Fibroblast of skin of right quadriceps (primary cell): Measurements from ENCODE around the gene GALNT2.

Experiments
- DNase-seq: peaks from one replicate; pipeline ENCODE4 v3.0.0-alpha.2; 2013

The GALNT2 gene

DNA sequence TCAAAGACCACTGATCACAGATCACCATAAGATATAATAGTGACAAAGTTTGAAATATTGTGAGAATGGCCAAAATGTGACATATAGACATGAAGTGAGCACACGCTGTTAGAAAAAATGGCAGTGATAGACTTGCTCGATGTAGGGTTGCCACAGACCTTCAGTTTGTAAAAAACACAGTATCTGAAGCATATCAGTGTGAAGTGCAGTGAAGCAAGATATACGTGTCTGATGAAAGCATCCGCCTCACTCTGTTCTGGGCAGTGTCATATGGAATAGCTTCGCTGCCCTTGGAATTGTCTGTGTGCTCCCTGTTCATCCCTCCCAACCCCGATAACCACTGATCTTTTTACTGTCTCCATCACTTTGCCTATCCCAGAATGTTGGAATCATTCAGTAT lies 50.7 kb downstream of the GALNT2 start:
- no peak for DNase-seq

DNA sequence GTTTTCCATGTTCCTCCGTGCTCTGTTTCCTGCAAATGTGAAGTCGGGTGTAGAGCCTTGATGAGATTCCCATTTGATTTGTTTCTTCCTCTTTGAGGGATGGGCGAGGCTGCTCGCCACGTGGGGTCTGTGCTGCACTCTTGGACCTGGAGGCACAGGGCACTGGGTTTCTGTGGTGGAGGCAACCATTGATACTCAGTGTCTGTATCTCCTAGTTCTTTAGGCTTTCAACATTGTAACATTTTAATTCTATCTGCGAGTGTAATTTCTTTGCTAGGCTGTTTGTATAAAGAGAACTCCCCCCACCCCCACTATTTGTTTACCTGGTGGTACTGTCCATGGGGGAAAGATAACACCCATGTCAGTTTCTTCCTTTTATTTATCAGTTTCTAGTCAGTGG lies 52.3 kb downstream of the GALNT2 start:
- no peak for DNase-seq

DNA sequence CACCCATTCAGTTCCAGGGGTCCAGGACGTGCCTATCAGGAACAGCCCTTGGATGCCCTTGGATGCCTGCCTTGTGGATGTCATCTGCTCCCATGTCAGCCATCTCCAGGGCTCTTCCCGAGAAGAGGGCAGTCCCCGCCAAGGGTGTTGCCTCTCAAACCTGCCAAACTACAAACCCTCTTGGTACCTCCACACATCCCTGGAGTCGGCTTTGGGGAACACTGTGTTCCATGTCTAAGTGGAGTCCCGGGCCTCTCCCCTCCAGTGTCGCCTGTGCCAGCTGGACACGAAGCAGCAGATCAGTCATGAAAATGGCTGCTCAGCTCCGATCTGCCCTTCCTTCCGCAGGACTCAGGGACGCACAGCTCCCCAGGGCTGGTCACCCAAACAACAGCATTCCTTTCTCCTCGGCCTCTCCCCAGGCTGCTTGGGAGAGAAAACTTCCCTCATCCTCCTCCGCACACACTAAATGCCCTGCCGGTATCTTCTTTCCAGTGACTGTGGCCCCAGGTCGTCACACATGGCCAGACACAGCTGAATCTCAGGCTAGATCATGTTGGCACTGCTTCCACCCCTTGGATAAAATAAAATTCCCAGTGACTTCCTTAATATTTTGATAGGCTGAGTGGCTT lies 53.4 kb downstream of the GALNT2 start:
- no peak for DNase-seq

DNA sequence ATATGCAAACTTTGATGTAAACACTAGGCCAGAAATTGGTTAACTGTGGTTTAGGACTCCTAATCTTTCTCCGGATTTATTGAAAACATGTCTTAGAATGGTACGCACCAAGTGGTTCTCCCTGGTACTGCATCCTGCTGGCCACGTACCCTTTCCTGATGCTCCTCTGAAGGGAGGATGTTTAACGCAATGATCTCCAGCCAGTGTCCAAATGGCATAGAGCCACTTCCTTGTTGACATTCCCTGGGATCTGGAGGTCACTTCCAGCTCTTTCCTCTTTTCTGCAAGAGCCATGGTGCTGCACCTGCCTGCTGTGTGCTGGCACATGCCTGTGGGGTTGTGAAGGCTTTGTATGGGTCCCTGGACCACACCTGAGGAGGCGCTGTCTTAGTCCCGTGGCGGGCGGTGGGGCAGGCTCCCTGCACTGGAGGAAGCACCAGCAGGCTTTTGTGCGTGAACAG lies 53.9 kb downstream of the GALNT2 start:
- DNase-seq = no peak

DNA sequence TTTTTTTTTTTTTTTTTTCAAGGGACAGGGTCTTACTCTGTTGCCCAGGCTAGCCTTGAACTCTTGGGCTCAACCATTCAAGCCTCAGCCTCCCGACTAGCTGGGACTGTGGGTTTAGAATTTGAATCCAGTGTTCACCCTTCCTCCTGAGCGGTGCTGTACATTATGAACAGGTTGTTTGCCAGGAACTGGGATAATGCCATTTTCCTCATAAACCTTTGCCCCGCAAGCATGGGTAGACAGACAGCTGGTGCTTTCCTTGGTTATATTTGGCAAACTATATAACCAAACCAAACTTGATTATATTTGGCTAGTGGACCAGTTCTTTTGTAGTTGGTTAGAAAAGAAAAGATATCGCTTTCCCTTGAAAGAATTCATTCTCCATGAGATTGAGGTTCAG lies 54.9 kb downstream of the GALNT2 start:
- DNase-seq = no peak

DNA sequence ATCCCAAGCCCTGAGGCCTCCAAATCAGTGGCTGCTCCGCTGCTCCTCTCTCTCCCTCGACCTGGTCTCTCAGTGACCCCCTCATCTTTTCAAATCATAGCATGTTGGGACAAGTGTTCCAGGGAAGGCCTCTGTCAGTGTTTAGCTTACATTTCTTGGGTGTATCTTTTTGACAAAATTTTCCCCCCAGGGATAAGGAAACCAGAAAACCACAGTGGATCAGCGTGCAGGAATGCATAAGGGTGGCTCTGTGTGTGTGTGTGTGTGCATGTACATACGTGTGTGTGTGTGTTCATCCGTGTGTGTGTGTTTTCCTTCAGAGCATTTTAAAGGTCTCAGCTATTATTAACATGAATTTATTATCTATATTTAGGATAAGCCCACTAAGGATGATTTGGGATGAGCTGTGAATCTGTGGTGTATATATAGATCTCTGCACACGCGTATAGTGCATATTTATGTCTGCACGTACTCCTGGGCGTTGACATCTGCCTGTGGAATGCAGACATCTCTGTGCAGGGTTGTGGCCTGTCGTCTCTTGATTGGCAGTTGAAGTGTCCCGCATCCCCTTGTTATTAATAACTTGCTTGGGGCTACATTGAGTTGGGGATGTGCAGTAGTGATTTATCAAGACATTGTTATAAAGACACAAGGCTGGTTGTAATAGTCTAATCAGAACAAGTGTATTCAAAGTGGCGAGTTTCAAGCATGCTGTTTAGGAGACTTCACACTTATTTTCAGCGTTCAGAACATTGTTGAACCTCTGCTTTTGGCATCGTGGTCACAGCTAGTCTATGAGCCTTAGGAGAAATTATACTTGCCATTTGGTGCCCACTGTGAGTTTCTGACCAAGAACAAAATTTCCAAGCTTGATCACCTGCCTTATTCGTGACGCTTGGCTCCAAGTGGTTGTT lies 55.6 kb downstream of the GALNT2 start:
- peak; percentile 61 for DNase-seq

DNA sequence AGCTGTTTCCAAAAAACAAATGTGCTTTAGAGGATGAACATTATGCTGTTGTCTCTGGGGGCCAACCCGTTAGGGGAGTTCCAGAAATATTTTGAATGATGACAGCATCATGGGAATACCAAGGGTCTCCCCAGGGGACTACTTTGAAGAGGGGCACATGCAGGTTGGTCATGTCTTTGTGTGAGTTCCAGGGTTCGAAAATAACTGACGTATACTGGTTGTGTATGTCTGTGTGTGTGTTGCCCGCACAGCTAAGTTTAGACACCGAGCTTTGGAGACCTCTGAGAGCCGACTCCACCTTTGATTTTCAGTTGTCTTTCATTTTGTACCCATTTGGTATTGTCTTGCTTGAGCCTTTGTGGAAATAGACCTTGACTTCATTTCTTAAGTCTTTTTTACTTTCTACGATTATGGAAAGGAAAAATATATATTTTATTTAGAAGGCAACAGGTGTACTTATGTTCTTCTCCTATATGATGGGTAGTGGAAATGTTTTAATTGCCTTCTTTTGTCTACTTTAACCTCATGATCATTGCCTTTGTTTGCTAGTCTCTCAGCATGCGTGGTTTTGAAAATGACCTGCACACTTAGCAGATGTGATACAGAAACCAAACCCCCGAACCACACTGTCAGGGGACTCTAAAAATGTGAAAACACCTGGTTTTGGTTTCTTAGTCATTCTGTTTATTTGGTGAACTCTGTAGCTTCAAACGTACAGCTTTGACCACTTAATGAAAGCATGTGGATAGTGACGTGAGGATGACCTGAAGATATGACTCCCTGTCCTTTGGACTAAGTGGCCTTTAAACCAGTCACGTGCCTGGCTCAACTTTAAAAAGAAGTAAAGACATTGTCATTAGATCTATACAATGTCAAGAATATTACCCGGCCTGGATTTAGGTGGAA lies 56.5 kb downstream of the GALNT2 start:
- peak; percentile 29 for DNase-seq

DNA sequence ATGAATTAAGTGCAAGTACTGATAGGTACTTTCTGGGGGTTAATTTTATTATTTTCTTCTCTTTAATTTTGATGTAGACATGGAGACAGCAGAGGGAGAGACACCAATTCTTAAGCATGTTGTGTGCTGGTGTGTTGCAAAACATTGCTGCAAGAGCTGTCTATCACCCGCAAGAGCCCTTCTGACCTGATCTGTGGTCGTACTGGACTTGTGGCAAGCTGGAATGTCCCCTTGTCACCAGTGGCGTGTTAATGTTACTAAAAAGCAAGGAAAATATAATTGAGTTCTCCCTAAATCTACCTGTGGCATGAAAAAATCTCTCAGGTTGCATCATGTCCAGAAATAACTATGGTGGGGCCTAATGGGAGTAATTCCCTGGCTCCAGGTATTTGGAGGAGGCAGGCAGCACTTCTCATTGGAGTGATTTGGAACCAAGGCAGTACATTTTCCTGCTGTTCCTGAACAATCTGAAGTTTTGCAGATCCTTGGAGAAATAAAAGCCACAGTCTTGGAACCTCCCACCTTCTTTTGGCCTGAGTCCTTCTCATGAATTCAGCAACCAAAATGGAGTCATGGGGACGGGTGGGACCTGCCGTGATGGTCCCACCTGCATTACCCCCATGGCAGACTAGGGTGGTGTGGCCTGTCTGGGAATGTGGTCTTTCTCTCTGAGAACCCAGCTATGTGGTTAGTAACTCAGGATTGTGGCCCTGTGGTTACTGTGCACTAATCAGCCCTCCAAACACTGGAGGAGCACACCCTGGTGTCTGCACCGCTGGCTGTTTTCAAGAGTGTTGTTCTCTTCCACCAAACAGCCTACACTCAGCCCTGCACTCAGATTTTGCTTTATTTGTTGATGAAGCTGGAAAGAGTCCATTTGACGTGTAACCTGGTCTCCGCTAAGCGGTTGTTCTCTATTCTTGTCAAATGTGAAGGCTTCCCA lies 57.4 kb downstream of the GALNT2 start:
- DNase-seq = peak; percentile 44

DNA sequence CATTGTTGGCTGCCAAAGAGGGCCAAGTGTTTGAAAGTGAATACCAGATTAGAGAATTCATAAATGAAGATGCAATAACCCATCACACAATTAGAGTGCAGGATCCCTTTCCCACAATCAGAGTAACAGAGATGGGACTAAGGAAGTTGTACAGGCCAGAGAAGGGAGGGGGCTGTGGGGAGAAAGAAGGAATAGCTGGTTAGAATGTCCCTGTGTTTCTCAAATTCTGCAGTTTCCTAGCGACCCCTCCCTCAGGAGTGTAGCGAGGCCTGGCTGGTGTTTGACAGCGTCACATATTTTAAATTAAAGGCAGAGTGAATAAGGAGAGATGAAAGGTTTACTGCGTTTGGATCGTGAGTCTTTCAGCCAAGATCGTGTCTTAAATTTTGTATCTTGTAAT lies 58.1 kb downstream of the GALNT2 start:
- no peak for DNase-seq

DNA sequence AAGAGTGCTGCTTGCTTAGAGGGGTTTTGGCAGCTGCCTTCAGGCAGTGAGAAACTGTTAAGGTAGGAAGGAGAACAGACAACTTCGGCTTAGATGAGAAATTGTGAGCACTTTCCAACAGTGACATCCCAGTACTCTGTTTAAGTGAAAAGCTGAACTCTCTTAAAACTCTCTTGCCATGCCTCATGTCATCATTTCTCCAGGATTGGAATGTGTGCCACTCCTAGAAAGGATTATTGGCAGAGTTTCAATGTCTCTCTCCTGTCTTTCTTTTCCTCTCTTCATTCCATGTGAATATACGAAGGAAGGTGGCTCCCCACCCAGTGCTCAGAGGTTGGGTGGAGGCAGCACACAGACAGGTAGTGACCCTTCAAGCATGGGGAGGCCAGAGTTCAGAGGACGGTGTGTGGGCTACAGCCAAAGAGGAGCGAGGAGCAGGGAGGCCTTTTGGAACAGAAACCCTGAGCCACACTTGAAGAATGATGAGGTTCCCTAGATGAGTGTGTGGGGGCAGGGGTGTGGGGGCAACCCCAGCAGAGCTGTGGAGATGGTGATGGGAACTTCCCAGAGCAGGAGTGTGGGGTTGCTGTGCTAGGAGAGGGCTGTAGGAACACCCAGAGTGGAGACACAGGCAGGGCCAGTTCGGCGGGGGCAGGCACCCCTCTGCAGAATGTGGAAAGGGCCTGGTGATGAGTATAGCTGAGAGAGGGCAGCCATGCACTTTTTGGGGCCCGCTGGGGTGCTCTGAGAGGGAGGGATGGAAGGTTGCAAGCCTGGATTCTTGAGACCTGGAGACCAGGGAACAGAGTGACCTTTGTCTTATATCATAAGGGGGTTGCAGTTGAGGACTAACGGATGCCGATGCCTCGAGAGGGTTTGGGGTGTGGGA lies 58.8 kb downstream of the GALNT2 start:
- peak; percentile 58 for DNase-seq

DNA sequence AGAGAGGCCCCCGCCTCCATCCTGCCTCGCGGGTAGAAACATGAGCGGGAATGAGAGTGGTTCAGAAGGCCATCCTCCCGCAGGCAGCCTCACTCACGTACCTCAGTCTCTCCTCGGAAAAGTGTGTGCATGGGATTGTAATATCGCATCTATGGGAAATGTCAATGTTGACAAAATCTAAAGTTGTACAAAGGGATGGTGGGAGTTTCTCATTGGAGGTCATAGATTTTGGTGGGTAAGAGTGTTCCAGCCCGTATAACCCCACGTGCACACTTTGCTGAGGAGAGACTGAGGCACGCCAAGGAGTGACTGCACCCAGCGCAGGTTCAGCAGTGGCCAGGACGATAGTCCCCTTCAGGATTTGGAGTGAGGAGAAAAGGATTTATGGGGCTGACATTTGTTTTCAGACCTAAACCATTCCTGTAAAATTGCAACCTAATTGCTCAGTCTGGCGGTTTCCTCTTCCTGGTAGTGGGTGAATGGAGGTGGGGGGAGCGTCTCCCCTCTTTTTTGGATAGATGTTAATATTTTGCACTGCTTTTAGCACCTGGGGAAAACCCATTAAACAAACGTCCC lies 59.6 kb downstream of the GALNT2 start:
- no peak for DNase-seq

DNA sequence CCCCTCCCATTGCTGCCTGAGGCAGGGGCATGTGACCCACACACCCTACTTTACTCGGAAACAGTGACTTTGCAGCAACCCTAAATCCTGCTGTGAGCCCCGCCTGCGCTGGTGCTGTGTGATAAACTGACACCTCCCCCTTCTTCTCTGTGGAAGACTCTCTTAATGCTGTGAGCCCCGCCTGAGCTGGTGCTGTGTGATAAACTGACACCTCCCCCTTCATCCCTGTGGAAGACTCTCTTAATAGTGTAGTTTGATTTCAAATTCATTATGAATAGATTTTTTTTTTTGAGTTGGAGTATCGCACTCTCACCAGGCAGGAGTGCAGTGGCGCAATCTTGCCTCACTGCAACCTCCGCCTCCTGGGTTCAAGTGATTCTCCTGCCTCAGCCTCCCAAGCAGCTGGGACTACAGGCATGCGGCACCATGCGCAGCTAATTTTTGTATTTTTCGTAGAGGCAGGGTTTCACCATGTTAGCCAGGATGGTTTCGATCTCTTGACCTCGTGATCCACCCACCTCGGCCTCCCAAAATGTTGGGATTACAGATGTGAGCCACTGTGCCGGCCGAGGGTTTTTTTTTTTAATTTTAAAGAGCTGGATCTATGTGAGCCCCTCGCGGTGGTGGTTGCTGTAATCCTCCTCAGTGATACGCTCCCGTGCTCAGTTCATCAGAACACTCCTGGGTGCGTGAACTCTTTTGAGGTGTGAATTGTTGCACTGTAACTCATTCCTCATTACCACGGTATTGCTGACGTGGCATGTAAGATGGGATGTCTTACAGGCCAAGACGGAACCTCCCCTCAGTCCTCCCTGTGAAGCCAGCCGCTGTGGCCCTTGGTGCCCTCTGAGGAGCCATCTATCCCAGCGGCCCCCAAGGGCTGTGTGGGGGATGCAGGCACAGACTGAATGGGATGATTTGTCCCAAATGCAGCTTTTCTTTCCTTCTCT lies 60.3 kb downstream of the GALNT2 start:
- DNase-seq = no peak

DNA sequence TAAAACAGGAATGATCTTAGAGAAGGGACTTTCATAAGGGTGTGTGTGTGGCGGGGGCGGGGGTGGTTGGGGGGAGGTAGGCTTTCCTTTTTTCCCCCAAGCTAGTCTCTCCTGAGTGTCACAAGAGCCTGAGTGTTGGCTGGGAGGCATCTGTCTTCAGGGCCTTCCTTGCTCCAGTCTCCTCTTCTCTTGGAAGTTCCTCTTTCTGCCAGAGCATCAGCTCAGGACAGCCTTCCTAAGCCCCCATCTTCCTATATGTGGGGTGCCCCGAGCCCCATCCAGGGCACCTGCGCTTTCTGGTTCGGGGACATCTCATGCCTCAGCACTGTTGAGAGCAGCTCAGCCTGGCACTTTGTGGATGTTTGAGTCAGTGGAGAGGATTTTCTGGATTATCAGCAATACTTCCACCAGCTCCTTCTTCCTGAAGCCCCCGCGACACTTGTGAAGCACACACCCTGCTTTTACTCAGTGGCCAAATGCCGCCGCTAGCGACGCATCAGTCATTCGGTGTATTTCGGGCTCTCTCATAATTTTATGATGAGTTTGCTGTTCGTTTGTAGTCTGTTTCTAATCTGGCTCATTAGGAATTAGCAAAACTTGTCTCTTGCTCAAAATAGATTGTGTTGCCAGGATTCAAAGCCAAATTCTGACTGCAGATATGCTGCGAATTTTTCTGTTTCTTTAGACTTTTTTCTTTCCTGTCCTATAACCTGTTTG lies 61.7 kb downstream of the GALNT2 start:
- DNase-seq = peak; percentile 36

DNA sequence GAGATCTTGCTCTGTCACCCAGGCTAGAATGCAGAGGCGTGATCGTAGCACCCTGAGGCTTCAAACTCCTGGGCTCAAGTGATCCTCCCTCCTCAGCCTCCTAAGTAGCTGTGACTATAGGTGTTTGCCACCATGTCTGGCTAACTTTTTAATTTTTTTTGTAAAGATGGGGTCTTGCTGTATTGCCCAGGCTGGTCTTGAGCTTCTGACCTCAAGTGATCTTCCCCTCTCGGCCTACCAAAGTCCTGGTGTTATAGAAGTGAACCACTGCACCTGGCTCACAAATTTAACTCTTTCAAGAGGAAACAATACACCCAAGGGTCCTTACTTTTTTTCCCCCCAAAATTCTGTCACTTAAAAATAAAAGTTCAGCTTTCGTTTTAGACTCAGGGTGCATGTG lies 62.3 kb downstream of the GALNT2 start:
- no peak for DNase-seq

DNA sequence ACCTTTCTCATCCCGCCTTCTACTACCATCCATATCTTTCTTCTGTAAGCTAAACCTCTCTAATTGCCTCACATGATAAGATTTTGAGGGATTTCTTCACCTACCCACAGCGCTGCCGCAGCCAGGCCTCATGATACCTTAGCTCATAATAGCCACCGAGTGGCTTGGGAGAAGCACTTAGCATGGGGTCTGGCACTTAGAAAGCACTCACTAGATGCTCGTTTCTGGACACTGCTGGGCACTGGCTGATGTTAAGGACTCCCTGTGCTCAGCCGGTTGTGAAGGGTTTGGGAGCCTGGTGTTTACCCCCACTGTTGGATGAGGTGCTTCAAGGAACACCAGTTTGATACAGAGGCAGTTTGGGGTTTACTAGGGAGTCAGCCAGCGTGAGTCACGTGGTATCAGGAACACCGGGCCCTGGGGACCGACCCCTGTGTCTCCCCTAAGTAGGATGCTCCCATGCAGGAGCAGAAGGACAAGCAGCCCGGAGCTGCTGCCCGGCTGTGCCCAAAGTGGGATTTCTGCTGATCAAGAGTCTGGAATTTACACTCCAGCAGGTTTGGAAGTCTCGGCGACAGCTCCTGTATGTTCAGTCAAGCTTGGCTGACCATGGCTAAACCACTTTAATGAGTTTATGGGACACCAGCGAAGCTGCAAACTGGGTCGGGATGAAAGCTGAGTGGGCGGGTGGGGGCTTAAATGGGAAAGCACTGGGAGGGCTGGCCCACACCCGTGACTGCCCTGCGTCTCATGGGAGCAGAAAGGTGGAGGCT lies 63.3 kb downstream of the GALNT2 start:
- no peak for DNase-seq

DNA sequence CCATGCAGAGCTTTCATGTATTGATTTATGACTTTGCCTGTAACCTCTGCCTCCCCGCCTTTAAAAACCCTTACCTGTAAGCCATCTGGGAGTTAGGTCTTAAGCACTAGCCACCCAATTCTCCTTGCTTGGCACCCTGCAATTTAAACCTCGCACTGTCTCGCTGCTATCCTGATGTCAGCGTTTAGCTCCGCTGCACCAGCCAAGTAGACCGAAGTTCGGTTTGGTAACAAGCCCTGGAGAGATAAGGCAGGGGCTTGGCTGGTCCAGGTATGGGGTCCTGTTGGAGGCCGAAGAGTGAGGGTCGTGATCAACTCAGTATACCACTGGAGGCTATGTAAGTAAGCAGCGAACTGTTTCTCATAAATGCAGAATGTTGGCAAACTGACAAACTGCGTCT lies 64.4 kb downstream of the GALNT2 start:
- no peak for DNase-seq

DNA sequence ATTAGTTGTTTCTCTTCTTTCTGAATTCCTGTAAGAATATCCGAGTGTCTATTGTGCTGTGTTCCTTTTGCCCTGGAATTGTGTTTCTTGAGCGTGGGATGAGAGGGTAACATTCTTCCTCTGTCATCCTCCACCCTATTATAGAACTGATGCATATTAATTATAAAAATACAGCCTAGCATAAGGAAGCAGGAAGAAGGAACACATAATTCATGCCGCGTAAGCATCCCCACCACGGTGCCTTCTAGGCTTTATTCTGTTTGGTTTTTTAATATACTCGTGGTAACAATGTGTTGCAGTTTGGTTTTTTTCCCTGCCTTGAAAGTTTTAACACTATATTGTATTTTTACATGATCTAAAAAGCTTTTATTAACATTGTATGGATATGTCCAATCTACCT lies 65.7 kb downstream of the GALNT2 start:
- DNase-seq = no peak

DNA sequence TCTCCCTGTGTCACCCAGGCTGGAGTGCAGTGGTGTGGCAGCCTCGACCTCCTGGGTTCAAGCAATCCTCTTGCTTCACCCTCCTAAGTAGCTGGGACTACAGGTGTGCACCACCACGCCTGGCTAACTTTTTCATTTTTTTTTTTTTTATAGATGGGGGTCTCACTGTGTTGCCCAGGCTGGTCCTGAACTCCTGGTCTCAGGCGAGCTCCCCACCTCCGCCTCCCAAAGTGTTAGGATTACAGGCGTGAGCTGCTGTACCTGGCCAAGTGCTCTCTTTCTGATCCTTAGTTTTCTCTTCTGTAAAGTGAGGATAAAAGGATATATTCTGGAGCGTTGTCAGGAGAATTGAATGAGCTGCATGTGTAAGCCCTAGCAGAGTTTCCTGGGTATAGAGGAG lies 68.7 kb downstream of the GALNT2 start:
- no peak for DNase-seq
